Measurements from ENCODE around the gene SIPA1L3.
"Not testable (repeated sequence)": the region's sequence is repeated elsewhere in the genome, so short reads cannot be mapped to it uniquely, and the experiment has no call there.

SIPA1L3 gene

GRCh38 chr19:37909661-37910199, 2.7 kb downstream of the SIPA1L3 start:
- no peak for DNase-seq

- DNase-seq: no peak
Measured at GRCh38 chr19:37914908-37915307, 7.9 kb downstream of the SIPA1L3 start.

GRCh38 chr19:37920591-37921450, 13.8 kb downstream of the SIPA1L3 start:
- DNase-seq: no peak

GRCh38 chr19:37924573-37924972, 17.6 kb downstream of the SIPA1L3 start:
- not testable (repeated sequence) for DNase-seq

- no peak for DNase-seq
Measured at GRCh38 chr19:37925212-37925611, 18.2 kb downstream of the SIPA1L3 start.

GRCh38 chr19:37926255-37926654, 19.2 kb downstream of the SIPA1L3 start:
- DNase-seq: no peak

- no peak for DNase-seq
Measured at GRCh38 chr19:37926711-37927110, 19.7 kb downstream of the SIPA1L3 start.

GRCh38 chr19:37928527-37929286, 21.7 kb downstream of the SIPA1L3 start:
- DNase-seq: no peak

GRCh38 chr19:37929355-37929923, 22.4 kb downstream of the SIPA1L3 start:
- no peak for DNase-seq

GRCh38 chr19:37930416-37930815, 23.4 kb downstream of the SIPA1L3 start:
- DNase-seq: no peak

GRCh38 chr19:37931881-37932655, 25.1 kb downstream of the SIPA1L3 start:
- DNase-seq: peak in 1 of 2 experiments; percentile 19

GRCh38 chr19:37932985-37933936, 26.3 kb downstream of the SIPA1L3 start:
- no peak for DNase-seq

- no peak for DNase-seq
Measured at GRCh38 chr19:37933937-37934358, 26.9 kb downstream of the SIPA1L3 start.

GRCh38 chr19:37935341-37935740, 28.3 kb downstream of the SIPA1L3 start:
- DNase-seq: no peak

- no peak for DNase-seq
Measured at GRCh38 chr19:37936166-37936565, 29.2 kb downstream of the SIPA1L3 start.

GRCh38 chr19:37936886-37937285, 29.9 kb downstream of the SIPA1L3 start:
- no peak for DNase-seq

- DNase-seq: no peak
Measured at GRCh38 chr19:37938353-37938752, 31.3 kb downstream of the SIPA1L3 start.

- DNase-seq: no peak
Measured at GRCh38 chr19:37941782-37942515, 34.9 kb downstream of the SIPA1L3 start.

GRCh38 chr19:37942516-37942902, 35.5 kb downstream of the SIPA1L3 start:
- DNase-seq: no peak

- no peak for DNase-seq
Measured at GRCh38 chr19:37943480-37943879, 36.5 kb downstream of the SIPA1L3 start.

- no peak for DNase-seq
Measured at GRCh38 chr19:37946132-37946531, 39.1 kb downstream of the SIPA1L3 start.
